ENCODE results near the gene LSS.

DNA sequence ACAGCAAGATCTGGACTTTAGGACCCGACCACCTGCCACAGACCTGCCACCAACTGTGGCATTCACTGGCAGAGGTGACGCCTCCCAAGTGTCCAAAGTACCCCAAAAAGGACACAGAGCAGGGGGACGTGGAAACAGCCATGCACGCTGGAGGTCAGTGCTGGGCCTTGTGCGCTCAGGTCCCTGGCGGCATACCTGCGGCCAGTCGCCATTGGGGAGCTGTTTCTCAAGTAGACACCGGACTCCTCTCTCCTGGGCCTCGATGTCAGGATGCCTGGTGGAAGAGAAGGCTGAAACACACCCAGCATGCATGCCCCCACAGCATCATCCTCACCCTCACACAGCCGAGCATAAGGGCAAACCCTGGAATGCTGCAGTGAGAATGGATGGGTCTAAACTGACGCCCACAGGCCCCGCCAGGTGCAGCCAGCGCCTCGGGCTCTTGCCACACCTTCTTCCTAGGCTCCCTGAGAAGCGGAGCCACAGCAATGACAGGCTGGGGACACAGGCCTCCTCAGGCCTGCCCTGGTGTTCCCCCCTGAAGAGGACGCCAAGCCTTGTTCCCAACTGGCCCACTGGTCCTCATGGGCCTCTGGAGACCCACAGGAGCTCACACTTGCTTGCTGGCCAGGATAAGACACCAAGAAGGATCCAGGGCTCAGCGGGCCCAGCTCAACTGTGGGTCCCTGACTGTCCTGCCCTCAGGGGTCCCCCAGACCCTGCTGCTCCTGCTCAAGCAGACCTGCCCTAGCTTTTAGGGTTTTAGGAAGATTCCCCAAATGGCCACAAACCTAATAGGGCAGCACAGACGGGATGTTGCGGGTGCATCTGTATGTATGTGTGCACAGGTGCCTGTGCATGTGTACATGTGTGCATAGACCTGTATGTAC lies 36.6 kb downstream of the LSS start:
- TF ChIP-seq, protein P1, sequence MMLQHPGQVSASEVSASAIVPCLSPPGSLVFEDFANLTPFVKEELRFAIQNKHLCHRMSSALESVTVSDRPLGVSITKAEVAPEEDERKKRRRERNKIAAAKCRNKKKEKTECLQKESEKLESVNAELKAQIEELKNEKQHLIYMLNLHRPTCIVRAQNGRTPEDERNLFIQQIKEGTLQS (IDR thresholded peaks at IDR 0.05; ENCODE audit: borderline replicate concordance, extremely low read depth, low read depth, low read length) = no peak
- no peak for TF ChIP-seq CEBPB (IDR thresholded peaks at IDR 0.05; ENCODE audit: borderline replicate concordance in 1 of 2, low read depth in 2 of 2, low read length in 2 of 2)
- TF ChIP-seq TCF7 (IDR thresholded peaks at IDR 0.05; ENCODE audit: borderline replicate concordance) = no peak
- no peak for TF ChIP-seq ZNF384 (IDR thresholded peaks at IDR 0.05; ENCODE audit: borderline replicate concordance, low read depth, low read length)
- TF ChIP-seq, protein P2, sequence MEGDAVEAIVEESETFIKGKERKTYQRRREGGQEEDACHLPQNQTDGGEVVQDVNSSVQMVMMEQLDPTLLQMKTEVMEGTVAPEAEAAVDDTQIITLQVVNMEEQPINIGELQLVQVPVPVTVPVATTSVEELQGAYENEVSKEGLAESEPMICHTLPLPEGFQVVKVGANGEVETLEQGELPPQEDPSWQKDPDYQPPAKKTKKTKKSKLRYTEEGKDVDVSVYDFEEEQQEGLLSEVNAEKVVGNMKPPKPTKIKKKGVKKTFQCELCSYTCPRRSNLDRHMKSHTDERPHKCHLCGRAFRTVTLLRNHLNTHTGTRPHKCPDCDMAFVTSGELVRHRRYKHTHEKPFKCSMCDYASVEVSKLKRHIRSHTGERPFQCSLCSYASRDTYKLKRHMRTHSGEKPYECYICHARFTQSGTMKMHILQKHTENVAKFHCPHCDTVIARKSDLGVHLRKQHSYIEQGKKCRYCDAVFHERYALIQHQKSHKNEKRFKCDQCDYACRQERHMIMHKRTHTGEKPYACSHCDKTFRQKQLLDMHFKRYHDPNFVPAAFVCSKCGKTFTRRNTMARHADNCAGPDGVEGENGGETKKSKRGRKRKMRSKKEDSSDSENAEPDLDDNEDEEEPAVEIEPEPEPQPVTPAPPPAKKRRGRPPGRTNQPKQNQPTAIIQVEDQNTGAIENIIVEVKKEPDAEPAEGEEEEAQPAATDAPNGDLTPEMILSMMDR (IDR thresholded peaks at IDR 0.05 in 2 of 3, conservative IDR thresholded peaks at IDR 0.05 in 1 of 3; ENCODE audit: control insufficient read depth in 2 of 3, extremely low read depth in 1 of 3, insufficient read depth in 1 of 3, low read depth in 3 of 3, low read length in 3 of 3) = no peak
- no peak for TF ChIP-seq YY1 (IDR thresholded peaks at IDR 0.05; ENCODE audit: low read depth, low read length)
- no peak for TF ChIP-seq TAF1 (IDR thresholded peaks at IDR 0.05; ENCODE audit: borderline replicate concordance, low read depth, low read length)
- TF ChIP-seq POLR2A (IDR thresholded peaks at IDR 0.05; ENCODE audit: low read depth, low read length) = no peak
- TF ChIP-seq, protein P3, sequence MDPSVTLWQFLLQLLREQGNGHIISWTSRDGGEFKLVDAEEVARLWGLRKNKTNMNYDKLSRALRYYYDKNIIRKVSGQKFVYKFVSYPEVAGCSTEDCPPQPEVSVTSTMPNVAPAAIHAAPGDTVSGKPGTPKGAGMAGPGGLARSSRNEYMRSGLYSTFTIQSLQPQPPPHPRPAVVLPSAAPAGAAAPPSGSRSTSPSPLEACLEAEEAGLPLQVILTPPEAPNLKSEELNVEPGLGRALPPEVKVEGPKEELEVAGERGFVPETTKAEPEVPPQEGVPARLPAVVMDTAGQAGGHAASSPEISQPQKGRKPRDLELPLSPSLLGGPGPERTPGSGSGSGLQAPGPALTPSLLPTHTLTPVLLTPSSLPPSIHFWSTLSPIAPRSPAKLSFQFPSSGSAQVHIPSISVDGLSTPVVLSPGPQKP (IDR thresholded peaks at IDR 0.05; ENCODE audit: low read depth, low read length) = no peak
- no peak for TF ChIP-seq HDGF (IDR thresholded peaks at IDR 0.05)
- TF ChIP-seq ZNF274 (IDR thresholded peaks at IDR 0.05; ENCODE audit: insufficient read depth, insufficient read length) = no peak

All from GM12878 (cell line).